ENCODE measurements around the gene ITGA2. TPM values are rescaled to one million over a fixed set of nuclear protein-coding genes. Genes with fewer than 3 reads are reported as not detected.

Gene ITGA2
- total RNA-seq, 1 donor from 2014 or later, result 3.1 TPM

DNA sequence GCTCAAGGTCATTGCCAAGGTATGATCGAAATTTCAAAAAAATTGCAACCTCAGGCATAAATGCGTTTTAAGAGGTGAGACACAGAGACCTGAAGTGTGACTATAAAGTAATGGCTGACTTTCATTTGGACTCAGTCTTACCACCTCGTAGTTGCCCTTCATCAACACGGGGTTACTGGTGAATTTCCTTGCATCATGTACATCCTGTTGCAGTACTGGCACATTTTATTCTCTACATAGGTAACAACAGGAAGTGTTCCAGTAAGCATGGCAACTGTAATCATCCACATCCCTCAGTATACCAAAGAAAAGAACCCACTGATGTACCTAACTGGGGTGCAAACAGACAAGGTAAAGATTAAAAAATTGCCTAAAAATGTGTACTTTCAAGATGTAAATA lies 91.1 kb downstream of the ITGA2 start:
- H3K4me3 Mint-ChIP-seq, result peak overlapping the region; percentile 12
- H3K36me3 Mint-ChIP-seq (ENCODE audit: low read depth), result peaks cover 52% of the 10 kb centered on the region
- DNase-seq (ENCODE audit: low spot score), result no peak
- peaks cover 49% of the 10 kb centered on the region for H3K4me1 Mint-ChIP-seq (ENCODE audit: low read depth)
- peaks cover 8% of the 10 kb centered on the region for H3K27me3 Mint-ChIP-seq (ENCODE audit: insufficient read depth)
- peaks cover 3% of the 10 kb centered on the region for H3K9me3 Mint-ChIP-seq
- peak overlapping the region; percentile 54 for H3K27ac Mint-ChIP-seq
- intact Hi-C loops (cut with micrococcal nuclease), result loop anchor here (1.0 kb wide), 2 partner anchors 9 to 11 kb away; no protein-coding TSS in a partner anchor

DNA sequence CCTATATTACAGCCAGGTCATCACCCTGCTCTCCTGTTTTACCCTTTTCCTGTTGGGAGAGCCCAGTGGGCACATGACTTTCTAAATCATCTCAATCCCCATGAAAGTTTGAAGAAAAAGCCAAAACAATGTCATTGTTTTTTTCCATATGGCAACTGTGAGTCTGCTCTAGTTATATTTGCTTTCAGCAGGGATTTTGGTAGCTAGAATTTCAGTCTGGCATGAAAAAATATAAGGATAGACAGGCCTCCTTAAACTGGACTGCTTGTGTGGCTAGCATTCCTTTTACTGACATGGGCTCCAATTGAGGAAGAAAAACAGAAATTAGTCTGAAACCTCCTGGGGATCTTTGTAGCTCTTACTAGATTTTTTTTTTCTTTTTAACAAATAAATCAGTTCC lies 94.8 kb downstream of the ITGA2 start:
- intact Hi-C loops (cut with micrococcal nuclease), result no loop called here
- peak overlapping the region; percentile 45 for H3K4me3 Mint-ChIP-seq
- H3K9me3 Mint-ChIP-seq, result peaks cover 3% of the 10 kb centered on the region
- H3K4me1 Mint-ChIP-seq (ENCODE audit: low read depth), result peaks cover 68% of the 10 kb centered on the region
- H3K27ac Mint-ChIP-seq, result no peak overlapping the region
- peaks cover 39% of the 10 kb centered on the region for H3K36me3 Mint-ChIP-seq (ENCODE audit: low read depth)
- H3K27me3 Mint-ChIP-seq (ENCODE audit: insufficient read depth), result peaks cover 12% of the 10 kb centered on the region
- no peak for DNase-seq (ENCODE audit: low spot score)

GRCh38 chr5:53084546-53085255 lies 95.5 kb downstream of the ITGA2 start:
- H3K4me1 Mint-ChIP-seq (ENCODE audit: low read depth), result peaks cover 74% of the 10 kb centered on the region
- intact Hi-C loops (cut with micrococcal nuclease), result loop anchor here (1.0 kb wide), 1 partner anchor 15 kb away; no protein-coding TSS in a partner anchor

DNA sequence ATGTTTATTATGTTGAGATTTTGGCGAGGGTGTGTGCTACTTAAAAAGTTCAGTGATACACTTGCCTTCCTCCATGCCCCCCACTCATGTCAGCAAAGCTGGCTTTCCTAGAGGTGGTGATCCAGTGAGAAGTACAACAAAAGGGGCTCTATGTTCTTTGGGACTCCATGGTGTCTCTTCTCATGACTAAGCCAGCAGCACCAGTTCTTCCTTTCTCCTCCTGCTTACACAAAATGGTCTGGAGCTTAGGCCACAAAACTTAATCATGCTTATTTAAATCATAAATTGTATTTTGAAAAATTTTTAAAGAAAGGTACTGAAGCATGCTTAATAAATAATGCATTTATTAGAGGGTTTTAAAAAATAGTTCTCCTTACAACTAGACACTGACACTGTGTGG lies 98.0 kb downstream of the ITGA2 start:
- no peak overlapping the region for H3K4me3 Mint-ChIP-seq
- peaks cover 77% of the 10 kb centered on the region for H3K4me1 Mint-ChIP-seq (ENCODE audit: low read depth)
- no peak overlapping the region for H3K27ac Mint-ChIP-seq
- no peaks in the 10 kb centered on the region for H3K9me3 Mint-ChIP-seq
- H3K36me3 Mint-ChIP-seq (ENCODE audit: low read depth), result peaks cover 30% of the 10 kb centered on the region
- peaks cover 12% of the 10 kb centered on the region for H3K27me3 Mint-ChIP-seq (ENCODE audit: insufficient read depth)
- intact Hi-C loops (cut with micrococcal nuclease), result no loop called here
- DNase-seq (ENCODE audit: low spot score), result no peak

More at GRCh38 chr5:53084546-53085255, 95.5 kb downstream of the ITGA2 start:
- peaks cover 3% of the 10 kb centered on the region for H3K9me3 Mint-ChIP-seq
- H3K27me3 Mint-ChIP-seq (ENCODE audit: insufficient read depth), result peaks cover 12% of the 10 kb centered on the region
- no peak for DNase-seq (ENCODE audit: low spot score)
- H3K4me3 Mint-ChIP-seq, result peak overlapping the region; percentile 59
- H3K27ac Mint-ChIP-seq, result no peak overlapping the region
- H3K36me3 Mint-ChIP-seq (ENCODE audit: low read depth), result peaks cover 39% of the 10 kb centered on the region

- H3K4me1 Mint-ChIP-seq (ENCODE audit: low read depth), result peaks cover 72% of the 10 kb centered on the region
These were observed 98.5 kb downstream of the ITGA2 start for GRCh38 chr5:53087621-53088121.

GRCh38 chr5:53089481-53089991 lies 100.4 kb downstream of the ITGA2 start:
- peaks cover 6% of the 10 kb centered on the region for H3K27me3 Mint-ChIP-seq (ENCODE audit: insufficient read depth)
- H3K36me3 Mint-ChIP-seq (ENCODE audit: low read depth), result peaks cover 23% of the 10 kb centered on the region

More at GRCh38 chr5:53087621-53088121, 98.5 kb downstream of the ITGA2 start:
- peaks cover 12% of the 10 kb centered on the region for H3K27me3 Mint-ChIP-seq (ENCODE audit: insufficient read depth)
- no peak overlapping the region for H3K27ac Mint-ChIP-seq
- no peaks in the 10 kb centered on the region for H3K9me3 Mint-ChIP-seq
- intact Hi-C loops (cut with micrococcal nuclease), result no loop called here
- H3K4me3 Mint-ChIP-seq, result no peak overlapping the region
- H3K36me3 Mint-ChIP-seq (ENCODE audit: low read depth), result peaks cover 28% of the 10 kb centered on the region
- DNase-seq (ENCODE audit: low spot score), result no peak

DNA sequence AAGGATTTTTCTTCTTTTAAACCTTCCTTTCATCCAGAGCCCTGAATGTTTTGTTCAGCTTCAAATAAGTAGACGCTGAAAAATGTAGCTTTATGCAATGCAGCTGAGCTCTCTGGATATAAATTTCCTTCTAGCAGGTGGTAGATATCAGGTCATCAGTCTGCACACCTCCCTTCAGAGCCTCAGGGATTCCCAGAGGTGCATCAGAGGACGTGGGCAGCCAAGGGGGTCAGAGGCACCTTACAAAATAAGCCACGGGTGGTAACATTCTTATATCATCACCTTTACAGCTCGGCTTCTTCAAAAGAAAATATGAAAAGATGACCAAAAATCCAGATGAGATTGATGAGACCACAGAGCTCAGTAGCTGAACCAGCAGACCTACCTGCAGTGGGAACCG lies 101.1 kb downstream of the ITGA2 start:
- DNase-seq (ENCODE audit: low spot score), result no peak
- Mint-ChIP-seq H3K4me3 (no peak overlapping the region), H3K4me1 (ENCODE audit: low read depth) (peaks cover 48% of the 10 kb centered on the region), H3K9me3 (no peaks in the 10 kb centered on the region), H3K27ac (no peak overlapping the region), H3K27me3 (ENCODE audit: insufficient read depth) (peaks cover 6% of the 10 kb centered on the region), H3K36me3 (ENCODE audit: low read depth) (peaks cover 20% of the 10 kb centered on the region)
- intact Hi-C loops (cut with micrococcal nuclease), result loop anchor here (2.0 kb wide), 1 partner anchor 19 kb away; the partner anchor contains the start of gene MOCS2

More at GRCh38 chr5:53089481-53089991, 100.4 kb downstream of the ITGA2 start:
- H3K4me1 Mint-ChIP-seq (ENCODE audit: low read depth), result peaks cover 53% of the 10 kb centered on the region
- no peak for DNase-seq (ENCODE audit: low spot score)
- intact Hi-C loops (cut with micrococcal nuclease), result loop anchor here (1.0 kb wide), 5 partner anchors 9 to 100 kb away; partner anchors contain the start of gene ITGA2
- H3K27ac Mint-ChIP-seq, result peak overlapping the region; percentile 75
- no peaks in the 10 kb centered on the region for H3K9me3 Mint-ChIP-seq
- H3K4me3 Mint-ChIP-seq, result peak overlapping the region; percentile 53

- intact Hi-C loops (cut with micrococcal nuclease), result loop anchor here (2.0 kb wide), 1 partner anchor 18 kb away; the partner anchor contains the start of gene MOCS2
- H3K4me1 Mint-ChIP-seq (ENCODE audit: low read depth), result peaks cover 52% of the 10 kb centered on the region
These were observed 102.1 kb downstream of the ITGA2 start for GRCh38 chr5:53091289-53091688.

DNA sequence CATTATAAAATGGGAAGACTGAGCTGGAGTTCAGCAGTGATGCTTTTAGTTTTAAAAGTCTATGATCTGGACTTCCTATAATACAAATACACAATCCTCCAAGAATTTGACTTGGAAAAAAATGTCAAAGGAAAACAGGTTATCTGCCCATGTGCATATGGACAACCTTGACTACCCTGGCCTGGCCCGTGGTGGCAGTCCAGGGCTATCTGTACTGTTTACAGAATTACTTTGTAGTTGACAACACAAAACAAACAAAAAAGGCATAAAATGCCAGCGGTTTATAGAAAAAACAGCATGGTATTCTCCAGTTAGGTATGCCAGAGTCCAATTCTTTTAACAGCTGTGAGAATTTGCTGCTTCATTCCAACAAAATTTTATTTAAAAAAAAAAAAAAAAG lies 103.1 kb downstream of the ITGA2 start:
- peaks cover 45% of the 10 kb centered on the region for H3K4me1 Mint-ChIP-seq (ENCODE audit: low read depth)
- no peaks in the 10 kb centered on the region for H3K9me3 Mint-ChIP-seq
- H3K27ac Mint-ChIP-seq, result no peak overlapping the region
- H3K27me3 Mint-ChIP-seq (ENCODE audit: insufficient read depth), result peaks cover 1% of the 10 kb centered on the region
- intact Hi-C loops (cut with micrococcal nuclease), result no loop called here
- peaks cover 16% of the 10 kb centered on the region for H3K36me3 Mint-ChIP-seq (ENCODE audit: low read depth)
- no peak for DNase-seq (ENCODE audit: low spot score)
- H3K4me3 Mint-ChIP-seq, result no peak overlapping the region

More at GRCh38 chr5:53091289-53091688, 102.1 kb downstream of the ITGA2 start:
- H3K27me3 Mint-ChIP-seq (ENCODE audit: insufficient read depth), result peaks cover 1% of the 10 kb centered on the region
- DNase-seq (ENCODE audit: low spot score), result no peak
- H3K27ac Mint-ChIP-seq, result no peak overlapping the region
- no peaks in the 10 kb centered on the region for H3K9me3 Mint-ChIP-seq
- H3K4me3 Mint-ChIP-seq, result no peak overlapping the region
- peaks cover 23% of the 10 kb centered on the region for H3K36me3 Mint-ChIP-seq (ENCODE audit: low read depth)

GRCh38 chr5:53095217-53095616 lies 106.1 kb downstream of the ITGA2 start:
- Mint-ChIP-seq H3K36me3 (ENCODE audit: low read depth) (peaks cover 32% of the 10 kb centered on the region), H3K9me3 (no peaks in the 10 kb centered on the region), H3K27me3 (ENCODE audit: insufficient read depth) (no peaks in the 10 kb centered on the region), H3K27ac (no peak overlapping the region), H3K4me1 (ENCODE audit: low read depth) (peaks cover 25% of the 10 kb centered on the region), H3K4me3 (no peak overlapping the region)
- no peak for DNase-seq (ENCODE audit: low spot score)
- intact Hi-C loops (cut with micrococcal nuclease), result no loop called here

DNA sequence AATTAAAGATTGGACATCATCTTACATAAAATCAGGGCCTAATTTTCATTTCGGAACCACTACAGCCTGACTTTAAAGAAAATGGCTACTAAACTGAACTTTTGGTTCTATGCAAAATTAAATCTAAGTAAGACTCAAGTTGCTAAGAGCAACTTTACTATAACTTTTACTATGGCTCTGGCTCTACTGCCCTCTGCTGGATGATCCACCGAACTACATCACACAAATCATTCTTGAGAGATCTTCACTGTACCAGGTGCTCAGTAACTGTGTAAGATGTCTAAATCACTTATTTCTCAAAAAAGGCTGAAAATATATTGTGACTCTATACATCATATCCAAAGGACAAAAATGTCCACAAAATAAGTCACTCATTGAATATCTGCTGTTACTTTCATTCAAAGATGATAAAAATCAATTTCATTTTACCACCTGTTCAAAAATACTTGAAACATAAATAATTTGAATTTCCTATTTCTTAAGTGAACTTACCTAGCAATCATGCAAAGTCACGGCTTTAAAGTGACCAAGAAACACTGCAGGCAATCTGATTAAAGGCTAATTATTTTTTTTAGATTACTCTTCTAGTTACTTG lies 106.9 kb downstream of the ITGA2 start:
- DNase-seq (ENCODE audit: low spot score), result peak; percentile 56
- Mint-ChIP-seq H3K4me3 (no peak overlapping the region), H3K27me3 (ENCODE audit: insufficient read depth) (no peaks in the 10 kb centered on the region), H3K36me3 (ENCODE audit: low read depth) (peaks cover 34% of the 10 kb centered on the region), H3K9me3 (no peaks in the 10 kb centered on the region), H3K27ac (no peak overlapping the region), H3K4me1 (ENCODE audit: low read depth) (peaks cover 17% of the 10 kb centered on the region)
- intact Hi-C loops (cut with micrococcal nuclease), result loop anchor here (1.0 kb wide), 5 partner anchors 13 to 181 kb away; partner anchors contain the start of gene MOCS2

DNA sequence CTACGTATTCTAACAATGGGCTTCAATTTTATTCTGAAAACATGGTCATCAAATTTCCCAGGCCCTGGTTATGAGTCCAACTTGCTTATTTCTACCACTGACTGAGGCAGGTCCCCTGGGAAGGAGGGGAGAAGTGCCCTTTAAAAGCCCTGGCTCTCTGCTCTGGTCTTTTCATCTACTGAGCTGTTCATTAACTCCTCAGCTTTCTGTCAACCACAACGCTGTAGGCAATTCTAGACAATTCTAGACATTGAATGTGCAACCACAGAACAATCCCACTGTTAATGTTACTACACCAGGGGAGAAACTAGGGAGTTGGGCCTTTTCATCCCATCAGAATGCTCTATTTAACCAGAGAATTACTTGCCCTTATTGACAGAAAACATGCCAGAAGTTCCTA lies 110.4 kb downstream of the ITGA2 start:
- no peaks in the 10 kb centered on the region for H3K9me3 Mint-ChIP-seq
- no peaks in the 10 kb centered on the region for H3K27me3 Mint-ChIP-seq (ENCODE audit: insufficient read depth)
- H3K4me1 Mint-ChIP-seq (ENCODE audit: low read depth), result peaks cover 10% of the 10 kb centered on the region
- no peak overlapping the region for H3K4me3 Mint-ChIP-seq
- H3K36me3 Mint-ChIP-seq (ENCODE audit: low read depth), result peaks cover 41% of the 10 kb centered on the region
- no peak for DNase-seq (ENCODE audit: low spot score)
- intact Hi-C loops (cut with micrococcal nuclease), result no loop called here
- H3K27ac Mint-ChIP-seq, result no peak overlapping the region

DNA sequence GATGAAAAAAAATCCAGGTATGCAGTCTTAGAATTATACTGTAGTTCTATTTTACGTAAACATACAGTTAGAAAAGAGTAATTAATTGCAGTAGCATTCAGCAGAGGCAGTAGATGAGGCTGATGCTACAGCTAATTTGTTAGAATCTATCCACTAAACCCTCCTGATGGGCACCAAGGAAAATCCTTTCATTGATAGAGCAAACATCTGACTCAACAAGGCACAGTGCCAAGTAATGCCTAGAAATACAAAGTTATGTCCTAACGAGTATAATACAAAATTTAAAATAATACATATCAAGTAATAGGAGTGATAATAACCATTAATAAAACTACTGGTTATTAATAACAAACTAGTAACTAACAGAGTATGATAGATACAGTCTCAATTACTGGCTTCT lies 111.5 kb downstream of the ITGA2 start:
- Mint-ChIP-seq H3K27me3 (ENCODE audit: insufficient read depth) (no peaks in the 10 kb centered on the region), H3K9me3 (no peaks in the 10 kb centered on the region), H3K4me3 (no peak overlapping the region), H3K4me1 (ENCODE audit: low read depth) (peaks cover 6% of the 10 kb centered on the region), H3K27ac (no peak overlapping the region), H3K36me3 (ENCODE audit: low read depth) (peaks cover 47% of the 10 kb centered on the region)
- intact Hi-C loops (cut with micrococcal nuclease), result no loop called here
- no peak for DNase-seq (ENCODE audit: low spot score)
